Neural progenitor cell (in vitro differentiated cells): ENCODE data around the gene MACROD2. TPM values are rescaled to one million over a fixed set of nuclear protein-coding genes. Genes with fewer than 3 reads are reported as not detected.
"Not testable (repeated sequence)": the region's sequence is repeated elsewhere in the genome, so short reads cannot be mapped to it uniquely, and the experiment has no call there.

Source experiments
- DNase-seq: peaks from one replicate; pipeline ENCODE4 v3.0.0-alpha.2; 2016; ENCODE audit warnings: low spot score
- H2AFZ ChIP-seq: fragments of 200-600 bp; sonication (generic); replicated peaks from 2 replicates; pipeline ENCODE4 v1.6.1; 2016; ENCODE audit warnings: antibody characterized with exemption
- H3F3A ChIP-seq: fragments of 200-600 bp; sonication (generic); 2 replicates; pipeline ENCODE4 v1.6.1; 2016; ENCODE audit warnings: antibody characterized with exemption, low read depth
- H3K27ac ChIP-seq: fragments of 200-600 bp; sonication (generic); 2 replicates; pipeline ENCODE4 v1.5.1; 2016; ENCODE audit warnings: mild to moderate bottlenecking
- H3K27me3 ChIP-seq: fragments of 200-600 bp; sonication (generic); 2 replicates; pipeline ENCODE4 v1.6.1; 2016; ENCODE audit warnings: mild to moderate bottlenecking, moderate library complexity
- H3K36me3 ChIP-seq: fragments of 200-600 bp; sonication (generic); 2 replicates; pipeline ENCODE4 v1.5.1; 2016
- H3K4me1 ChIP-seq: fragments of 200-600 bp; sonication (generic); 2 replicates; pipeline ENCODE4 v1.6.1; 2016; ENCODE audit warnings: mixed run types
- H3K4me2 ChIP-seq: fragments of 200-600 bp; sonication (generic); 2 replicates; pipeline ENCODE4 v1.6.1; 2016
- H3K4me3 ChIP-seq: fragments of 200-600 bp; sonication (generic); 2 replicates; pipeline ENCODE4 v1.5.1; 2016
- H3K79me2 ChIP-seq: fragments of 200-600 bp; sonication (generic); 2 replicates; pipeline ENCODE4 v1.6.1; 2016; ENCODE audit warnings: low read depth
- H3K9ac ChIP-seq: fragments of 200-600 bp; sonication (generic); 2 replicates; pipeline ENCODE4 v1.6.1; 2016
- H3K9me3 ChIP-seq: fragments of 200-600 bp; sonication (generic); 2 replicates; pipeline ENCODE4 v1.5.1; 2016; ENCODE audit warnings: low read depth
- H4K20me1 ChIP-seq: fragments of 200-600 bp; sonication (generic); 2 replicates; pipeline ENCODE4 v1.6.1; 2016; ENCODE audit warnings: low read depth
- H3K27ac Mint-ChIP-seq: 3 replicates; pipeline ENCODE4 v1.8.0; 2021; ENCODE audit warnings: mixed read lengths
- H3K27me3 Mint-ChIP-seq: 2 replicates; pipeline ENCODE4 v1.8.0; 2022; ENCODE audit warnings: low read depth, mild to moderate bottlenecking, inconsistent platforms, moderate library complexity, mixed read lengths; ENCODE audit not compliant: insufficient read depth
- H3K36me3 Mint-ChIP-seq: 3 replicates; pipeline ENCODE4 v1.8.0; 2021; ENCODE audit warnings: mixed read lengths
- H3K4me1 Mint-ChIP-seq: 3 replicates; pipeline ENCODE4 v1.8.0; 2021; ENCODE audit warnings: mixed read lengths
- H3K4me3 Mint-ChIP-seq: 3 replicates; pipeline ENCODE4 v1.8.0; 2021; ENCODE audit warnings: mild to moderate bottlenecking, moderate library complexity, mixed read lengths
- H3K9me3 Mint-ChIP-seq: 3 replicates; pipeline ENCODE4 v1.8.0; 2020; ENCODE audit warnings: mixed read lengths
- CTCF ChIP-seq: fragments of 200-600 bp; sonication (generic); IDR thresholded peaks from 2 replicates; pipeline ENCODE4 v1.5.1; 2017; ENCODE audit warnings: antibody characterized with exemption, mild to moderate bottlenecking
- EZH2 ChIP-seq: fragments of 200-600 bp; sonication (generic); IDR thresholded peaks from 2 replicates; pipeline ENCODE4 v1.6.1; 2017; ENCODE audit warnings: antibody characterized with exemption, mild to moderate bottlenecking, moderate library complexity
- EZH2phosphoT487 ChIP-seq: fragments of 200-600 bp; sonication (generic); IDR thresholded peaks from 2 replicates; pipeline ENCODE4 v1.6.1; 2017; ENCODE audit warnings: antibody characterized with exemption
- total RNA-seq: library from RNA; depleted of rRNA; stranded (reverse); fragments of >200 nt; gene quantifications from 2 replicates; pipeline ENCODE4 v1.2.3, GENCODE V29; 2015; ENCODE audit warnings: low replicate concordance

The MACROD2 gene
- total RNA-seq, 1 donor from 2014 or later: 11.9 TPM

DNA sequence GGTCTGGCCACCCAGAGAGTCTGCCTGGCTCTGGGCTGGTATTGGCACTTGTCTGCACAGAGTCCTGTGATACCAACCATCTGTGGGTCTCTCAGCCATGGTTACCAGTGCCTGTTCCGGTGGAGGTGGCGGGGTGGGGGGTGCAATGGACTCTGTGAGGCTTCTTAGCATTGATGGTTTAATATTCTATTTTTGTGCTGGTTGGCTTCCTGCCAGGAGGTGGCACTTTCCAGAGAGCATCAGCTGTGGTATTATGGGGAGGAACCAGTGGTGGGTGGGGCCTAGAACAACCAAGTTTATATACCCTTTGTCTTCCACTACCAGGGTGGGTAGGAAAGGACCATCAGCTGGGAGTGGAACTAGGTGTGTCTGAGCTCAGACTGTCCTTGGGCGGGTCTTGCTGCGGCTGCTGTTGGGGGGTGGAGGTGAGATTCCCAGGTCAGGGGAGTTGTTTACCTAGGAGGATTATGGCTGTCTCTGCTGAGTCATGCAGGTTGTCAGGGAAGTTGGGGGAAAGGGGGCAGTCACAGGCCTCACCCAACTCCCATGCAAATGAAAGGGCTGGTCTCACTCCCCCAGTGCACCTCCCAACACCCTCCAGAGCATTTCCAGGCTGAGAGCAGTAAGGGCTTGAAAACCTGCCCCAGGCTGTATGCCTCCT, 224.6 kb downstream of the MACROD2 start:
- Histone ChIP-seq H2AFZ (no peak overlapping the region), H3K4me3 (no peak overlapping the region), H3K27ac (no peak overlapping the region), H3K27me3 (no peaks in the 10 kb centered on the region), H3K79me2 (no peaks in the 10 kb centered on the region), H3K36me3 (no peaks in the 10 kb centered on the region), H3K9me3 (no peaks in the 10 kb centered on the region), H3K4me2 (no peak overlapping the region), H3F3A (no peaks in the 10 kb centered on the region), H4K20me1 (no peaks in the 10 kb centered on the region), H3K9ac (no peak overlapping the region), H3K4me1 (no peaks in the 10 kb centered on the region)
- Mint-ChIP-seq H3K9me3 (peaks cover 6% of the 10 kb centered on the region), H3K36me3 (no peaks in the 10 kb centered on the region), H3K27me3 (peaks cover 4% of the 10 kb centered on the region), H3K27ac (no peak overlapping the region), H3K4me3 (no peak overlapping the region), H3K4me1 (no peaks in the 10 kb centered on the region)
- no peak for TF ChIP-seq CTCF
- TF ChIP-seq EZH2: no peak
- TF ChIP-seq EZH2phosphoT487: no peak
- DNase-seq: no peak

DNA sequence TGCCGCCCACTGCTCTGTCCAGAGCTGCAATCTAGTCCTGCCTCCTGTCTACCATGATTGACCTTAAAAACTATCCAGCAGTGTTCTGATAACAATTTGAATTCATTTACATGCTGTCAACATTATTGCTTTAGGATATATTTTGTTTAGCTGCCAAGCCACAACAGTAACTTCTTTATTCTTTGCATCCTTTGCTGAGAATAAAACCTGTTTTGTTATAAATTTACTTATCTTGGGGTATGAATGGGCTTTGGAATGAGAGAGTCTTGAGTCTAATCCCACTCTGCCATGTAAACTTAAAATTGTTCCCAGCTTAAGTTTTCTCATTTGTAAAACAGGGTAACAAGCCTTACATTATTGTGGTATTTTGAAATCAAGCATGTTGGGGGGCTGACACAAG, 225.7 kb downstream of the MACROD2 start:
- Histone ChIP-seq H3K36me3 (no peaks in the 10 kb centered on the region), H2AFZ (no peak overlapping the region), H3K4me3 (no peak overlapping the region), H3K79me2 (no peaks in the 10 kb centered on the region), H3K4me1 (no peaks in the 10 kb centered on the region), H3K27ac (no peak overlapping the region), H3K9ac (no peak overlapping the region), H3K4me2 (no peak overlapping the region), H4K20me1 (no peaks in the 10 kb centered on the region), H3K9me3 (no peaks in the 10 kb centered on the region), H3F3A (no peaks in the 10 kb centered on the region), H3K27me3 (no peaks in the 10 kb centered on the region)
- Mint-ChIP-seq H3K27me3 (peaks cover 4% of the 10 kb centered on the region), H3K4me3 (no peak overlapping the region), H3K36me3 (no peaks in the 10 kb centered on the region), H3K4me1 (no peaks in the 10 kb centered on the region), H3K9me3 (peaks cover 6% of the 10 kb centered on the region), H3K27ac (no peak overlapping the region)
- no peak for TF ChIP-seq EZH2
- no peak for DNase-seq

DNA sequence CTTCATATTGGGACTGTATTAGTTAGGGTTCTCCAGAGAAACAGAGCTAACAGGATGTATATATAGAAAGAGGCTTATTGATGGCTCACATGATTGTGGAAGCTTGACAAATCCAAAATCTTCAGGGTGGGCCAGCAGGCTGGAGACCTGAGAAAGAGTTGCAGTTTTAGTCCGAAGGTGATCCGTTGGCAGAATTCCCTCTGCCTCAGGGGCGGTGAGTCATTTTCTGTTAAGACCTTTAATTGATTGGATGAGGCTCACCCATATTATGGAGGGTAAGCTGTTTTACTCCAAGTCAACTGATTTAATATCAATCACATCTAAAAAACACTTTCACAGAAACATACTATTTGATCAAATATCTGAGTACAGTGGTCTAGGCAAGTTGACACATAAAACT, 228.5 kb downstream of the MACROD2 start:
- Histone ChIP-seq H3K36me3 (no peaks in the 10 kb centered on the region), H3K79me2 (no peaks in the 10 kb centered on the region), H3F3A (no peaks in the 10 kb centered on the region), H3K4me1 (no peaks in the 10 kb centered on the region), H3K4me3 (no peak overlapping the region), H3K27ac (no peak overlapping the region), H4K20me1 (no peaks in the 10 kb centered on the region), H3K9me3 (no peaks in the 10 kb centered on the region), H3K9ac (no peak overlapping the region), H2AFZ (no peak overlapping the region), H3K4me2 (no peak overlapping the region), H3K27me3 (no peaks in the 10 kb centered on the region)
- no peak overlapping the region for H3K4me3 Mint-ChIP-seq
- peaks cover 3% of the 10 kb centered on the region for H3K9me3 Mint-ChIP-seq
- H3K36me3 Mint-ChIP-seq: no peaks in the 10 kb centered on the region
- H3K4me1 Mint-ChIP-seq: no peaks in the 10 kb centered on the region
- TF ChIP-seq EZH2phosphoT487: no peak
- no peak for DNase-seq
- H3K27ac Mint-ChIP-seq: no peak overlapping the region
- peaks cover 4% of the 10 kb centered on the region for H3K27me3 Mint-ChIP-seq

DNA sequence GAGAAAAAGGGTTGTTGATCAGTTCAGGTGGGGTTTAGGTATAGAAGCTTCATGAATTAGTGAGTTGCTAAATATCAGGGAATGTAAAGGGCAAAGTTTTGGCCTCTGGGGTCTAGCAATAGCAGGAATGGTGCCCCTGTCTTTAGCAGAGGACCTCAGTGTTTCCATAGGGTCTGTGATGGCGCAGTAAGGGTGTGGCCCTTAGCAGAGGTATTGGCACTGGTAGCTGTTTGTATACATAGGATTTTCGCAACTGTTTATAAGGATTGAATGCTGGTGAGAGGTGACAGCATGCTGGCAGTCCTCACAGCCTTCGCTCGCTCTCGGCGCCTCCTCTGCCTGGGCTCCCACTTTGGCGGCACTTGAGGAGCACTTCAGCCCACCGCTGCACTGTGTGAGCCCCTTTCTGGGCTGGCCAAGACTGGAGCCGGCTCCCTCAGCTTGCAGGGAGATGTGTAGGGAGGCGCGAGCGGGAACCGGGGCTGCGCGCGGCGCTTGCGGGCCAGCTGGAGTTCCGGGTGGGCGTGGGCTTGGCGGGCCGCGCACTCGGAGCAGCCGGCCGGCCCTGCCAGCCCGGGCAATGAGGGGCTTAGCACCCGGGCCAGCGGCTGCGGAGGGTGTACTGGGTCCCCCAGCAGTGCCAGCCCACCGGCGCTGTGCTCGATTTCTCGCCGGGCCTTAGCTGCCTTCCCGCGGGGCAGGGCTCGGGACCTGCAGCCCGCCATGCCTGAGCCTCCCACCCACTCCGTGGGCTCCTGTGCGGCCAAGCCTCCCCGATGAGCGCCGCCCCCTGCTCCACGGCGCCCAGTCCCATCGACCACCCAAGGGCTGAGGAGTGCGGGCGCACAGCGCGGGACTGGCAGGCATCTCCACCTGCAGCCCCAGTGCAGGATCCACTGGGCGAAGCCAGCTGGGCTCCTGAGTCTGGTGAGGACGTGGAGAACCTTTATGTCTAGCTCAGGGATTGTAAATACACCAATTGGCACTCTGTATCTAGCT, 231.0 kb downstream of the MACROD2 start:
- DNase-seq, H3K79me2 ChIP-seq, H3K4me3 Mint-ChIP-seq, H3K9me3 Mint-ChIP-seq, H3K4me2 ChIP-seq, H3K27me3 ChIP-seq, H3F3A ChIP-seq, H3K27ac ChIP-seq, H3K4me3 ChIP-seq, H3K4me1 Mint-ChIP-seq, H4K20me1 ChIP-seq, H3K36me3 Mint-ChIP-seq, H2AFZ ChIP-seq, H3K4me1 ChIP-seq, H3K27me3 Mint-ChIP-seq, H3K9ac ChIP-seq, H3K27ac Mint-ChIP-seq, H3K9me3 ChIP-seq, H3K36me3 ChIP-seq: not testable (repeated sequence)
